T-helper 1 cell treated with Interleukin-12 subunit alpha and Interleukin-12 subunit beta and Interleukin-4 antibody, amounts not matched to agents 30 μg/mL and 1 μg/mL, for 36 hours (primary cell): Measurements from ENCODE around the gene FGF7.
"Not testable (repeated sequence)": the region's sequence is repeated elsewhere in the genome, so short reads cannot be mapped to it uniquely, and the experiment has no call there.

Experiments
- H3K27ac Mint-ChIP-seq: one replicate; pipeline ENCODE4 v1.8.0; 2021; ENCODE audit warnings: mild to moderate bottlenecking, mixed read lengths
- H3K27me3 Mint-ChIP-seq: one replicate; pipeline ENCODE4 v1.8.0; 2021; ENCODE audit warnings: low read depth, mixed read lengths
- H3K36me3 Mint-ChIP-seq: one replicate; pipeline ENCODE4 v1.8.0; 2021; ENCODE audit warnings: low read depth, mixed read lengths
- H3K4me1 Mint-ChIP-seq: one replicate; pipeline ENCODE4 v1.8.0; 2021; ENCODE audit warnings: low read depth, mixed read lengths
- H3K4me3 Mint-ChIP-seq: one replicate; pipeline ENCODE4 v1.8.0; 2021; ENCODE audit warnings: mild to moderate bottlenecking, moderate library complexity, mixed read lengths
- H3K9me3 Mint-ChIP-seq: one replicate; pipeline ENCODE4 v1.8.0; 2021; ENCODE audit warnings: mixed read lengths

Gene FGF7

GRCh38 chr15:49492830-49493229, 69.8 kb downstream of the FGF7 start:
- Mint-ChIP-seq H3K4me3 (no peak overlapping the region), H3K36me3 (no peaks in the 10 kb centered on the region), H3K27ac (no peak overlapping the region), H3K4me1 (no peaks in the 10 kb centered on the region), H3K27me3 (no peaks in the 10 kb centered on the region), H3K9me3 (no peaks in the 10 kb centered on the region)

GRCh38 chr15:49494842-49495241, 71.8 kb downstream of the FGF7 start:
- Mint-ChIP-seq H3K36me3 (no peaks in the 10 kb centered on the region), H3K9me3 (no peaks in the 10 kb centered on the region), H3K27me3 (no peaks in the 10 kb centered on the region), H3K4me1 (no peaks in the 10 kb centered on the region), H3K4me3 (no peak overlapping the region), H3K27ac (no peak overlapping the region)

- Mint-ChIP-seq H3K36me3 (no peaks in the 10 kb centered on the region), H3K9me3 (peaks cover 4% of the 10 kb centered on the region), H3K27me3 (no peaks in the 10 kb centered on the region), H3K4me3 (no peak overlapping the region), H3K4me1 (no peaks in the 10 kb centered on the region), H3K27ac (no peak overlapping the region)
Measured at GRCh38 chr15:49495993-49496753, 73.1 kb downstream of the FGF7 start.

- Mint-ChIP-seq H3K27ac (no peak overlapping the region), H3K36me3 (no peaks in the 10 kb centered on the region), H3K4me1 (no peaks in the 10 kb centered on the region), H3K27me3 (no peaks in the 10 kb centered on the region), H3K9me3 (peaks cover 18% of the 10 kb centered on the region), H3K4me3 (no peak overlapping the region)
Measured at GRCh38 chr15:49501586-49501985, 78.5 kb downstream of the FGF7 start.

GRCh38 chr15:49506341-49506740, 83.3 kb downstream of the FGF7 start:
- Mint-ChIP-seq H3K27me3 (no peaks in the 10 kb centered on the region), H3K9me3 (peaks cover 13% of the 10 kb centered on the region), H3K27ac (no peak overlapping the region), H3K4me3 (no peak overlapping the region), H3K4me1 (no peaks in the 10 kb centered on the region), H3K36me3 (no peaks in the 10 kb centered on the region)

- Mint-ChIP-seq H3K4me1 (no peaks in the 10 kb centered on the region), H3K36me3 (no peaks in the 10 kb centered on the region), H3K9me3 (peaks cover 10% of the 10 kb centered on the region), H3K27ac (no peak overlapping the region), H3K4me3 (no peak overlapping the region), H3K27me3 (no peaks in the 10 kb centered on the region)
Measured at GRCh38 chr15:49507261-49507660, 84.2 kb downstream of the FGF7 start.

- H3K4me1 Mint-ChIP-seq, H3K36me3 Mint-ChIP-seq, H3K27ac Mint-ChIP-seq, H3K4me3 Mint-ChIP-seq, H3K27me3 Mint-ChIP-seq, H3K9me3 Mint-ChIP-seq: not testable (repeated sequence)
Measured at GRCh38 chr15:49512739-49513138, 89.7 kb downstream of the FGF7 start.

GRCh38 chr15:49521802-49522201, 98.8 kb downstream of the FGF7 start:
- Mint-ChIP-seq H3K4me1 (no peaks in the 10 kb centered on the region), H3K9me3 (peaks cover 26% of the 10 kb centered on the region), H3K27me3 (peaks cover 3% of the 10 kb centered on the region), H3K36me3 (no peaks in the 10 kb centered on the region), H3K27ac (no peak overlapping the region), H3K4me3 (no peak overlapping the region)

- Mint-ChIP-seq H3K27ac (no peak overlapping the region), H3K4me3 (no peak overlapping the region), H3K27me3 (peaks cover 10% of the 10 kb centered on the region)
Measured at GRCh38 chr15:49528289-49528688, 105.2 kb downstream of the FGF7 start.

GRCh38 chr15:49530092-49530491, 107.0 kb downstream of the FGF7 start:
- Mint-ChIP-seq H3K4me1 (no peaks in the 10 kb centered on the region), H3K9me3 (peaks cover 31% of the 10 kb centered on the region), H3K4me3 (no peak overlapping the region), H3K27me3 (peaks cover 10% of the 10 kb centered on the region), H3K36me3 (no peaks in the 10 kb centered on the region), H3K27ac (no peak overlapping the region)

More at GRCh38 chr15:49528289-49528688, 105.2 kb downstream of the FGF7 start:
- H3K4me1 Mint-ChIP-seq: no peaks in the 10 kb centered on the region
- no peaks in the 10 kb centered on the region for H3K36me3 Mint-ChIP-seq
- peaks cover 20% of the 10 kb centered on the region for H3K9me3 Mint-ChIP-seq
